ENCODE measurements around the gene RYK. TPM values are rescaled to one million over a fixed set of nuclear protein-coding genes. Genes with fewer than 3 reads are reported as not detected.
"Not testable (repeated sequence)": the region's sequence is repeated elsewhere in the genome, so short reads cannot be mapped to it uniquely, and the experiment has no call there.

The RYK gene
- polyA plus RNA-seq, 1 of the 3 experiments (the other 2 are of a cell fraction), result 25.9 TPM

GRCh38 chr3:134201201-134202130, 49.2 kb downstream of the RYK start (continued):
- TF ChIP-seq REST (IDR thresholded peaks at IDR 0.05; ENCODE audit: low read depth, low read length) (no peak), GATA2 (CRISPR knock-in tag; IDR thresholded peaks at IDR 0.05) (no peak), MEF2A (IDR thresholded peaks at IDR 0.05; ENCODE audit: borderline replicate concordance, low read depth) (no peak), JUND (IDR thresholded peaks at IDR 0.05) (peak; percentile 69; the same call in 1 of the 2 replicates), TEAD4 (IDR thresholded peaks at IDR 0.05; ENCODE audit: borderline replicate concordance, insufficient read depth) (peak; percentile 15; the same call in 1 of the 2 replicates)

- H3K27me3 ChIP-seq (ENCODE audit: insufficient read depth); H3K4me2 ChIP-seq; H2AFZ ChIP-seq (ENCODE audit: low read depth); H3K27ac ChIP-seq (ENCODE audit: low read depth in 2 of 2, low read length in 1 of 2); H3K9me3 ChIP-seq; H3K9ac ChIP-seq; H3K9me2 ChIP-seq; DNase-seq; H3K79me2 ChIP-seq (ENCODE audit: insufficient read depth); H4K20me1 ChIP-seq (ENCODE audit: insufficient read depth); POLR2A ChIA-PET; H3K4me3 ChIP-seq (ENCODE audit: low read depth in 2 of 2, low read length in 1 of 2): not testable (repeated sequence)
- 96% methylated on average over 8 of the region's 8 CpGs for WGBS (ENCODE audit: low lambda C conversion rate)
- Histone ChIP-seq H3F3A (replicated peaks; ENCODE audit: insufficient read depth) (peaks cover 37% of the 10 kb centered on the region), H3K4me1 (ENCODE audit: control insufficient read depth in 1 of 2, insufficient read depth in 2 of 2, low read depth in 1 of 2, low read length in 1 of 2) (peaks cover 0 to 13% of the 10 kb centered on the region in 2 experiments; a peak in 1 of 4 replicates), H3K36me3 (replicated peaks in 1 of 2; ENCODE audit: control insufficient read depth in 1 of 2, insufficient read depth in 2 of 2, low read length in 1 of 2) (peaks cover 24 to 41% of the 10 kb centered on the region in 2 experiments)
- CTCF ChIA-PET, result interaction anchor here (1.0 to 11.9 kb wide), 4 partner anchors 11 to 274 kb away, joined by 3 to 133 read pairs (median 5); no protein-coding TSS in a partner anchor
Observed at GRCh38 chr3:134199880-134200279, 50.8 kb downstream of the RYK start.

GRCh38 chr3:134199240-134199639, 51.4 kb downstream of the RYK start:
- Histone ChIP-seq H3K4me3 (ENCODE audit: low read depth in 2 of 2, low read length in 1 of 2) (no peak overlapping the region), H3K4me1 (ENCODE audit: control insufficient read depth in 1 of 2, insufficient read depth in 2 of 2, low read depth in 1 of 2, low read length in 1 of 2) (peaks cover 0 to 13% of the 10 kb centered on the region in 2 experiments; a peak in 1 of 4 replicates), H3K9me2 (no peaks in the 10 kb centered on the region), H3F3A (replicated peaks; ENCODE audit: insufficient read depth) (peaks cover 37% of the 10 kb centered on the region), H2AFZ (ENCODE audit: low read depth) (no peak overlapping the region), H3K9me3 (no peaks in the 10 kb centered on the region), H3K9ac (no peak overlapping the region), H3K79me2 (ENCODE audit: insufficient read depth) (no peaks in the 10 kb centered on the region; the same call in 1 of the 2 replicates), H3K4me2 (no peak overlapping the region), H4K20me1 (ENCODE audit: insufficient read depth) (no peaks in the 10 kb centered on the region), H3K27ac (ENCODE audit: low read depth in 2 of 2, low read length in 1 of 2) (no peak overlapping the region), H3K27me3 (ENCODE audit: insufficient read depth) (no peaks in the 10 kb centered on the region), H3K36me3 (replicated peaks in 1 of 2; ENCODE audit: control insufficient read depth in 1 of 2, insufficient read depth in 2 of 2, low read length in 1 of 2) (peaks cover 30 to 46% of the 10 kb centered on the region in 2 experiments)
- ChIA-PET CTCF (interaction anchor here (1.0 to 11.9 kb wide), 4 partner anchors 12 to 274 kb away, joined by 3 to 133 read pairs (median 5); no protein-coding TSS in a partner anchor), POLR2A (no interaction called here)
- no peak for DNase-seq
- WGBS (ENCODE audit: low lambda C conversion rate), result 100% methylated on average over 2 of the region's 3 CpGs
- TF ChIP-seq RXRA (IDR thresholded peaks at IDR 0.05; ENCODE audit: borderline replicate concordance, low read depth) (no peak), MXI1 (IDR thresholded peaks at IDR 0.05; ENCODE audit: low read depth, low read length) (no peak), GABPA (IDR thresholded peaks at IDR 0.05; ENCODE audit: low read depth) (no peak), ZBTB33 (IDR thresholded peaks at IDR 0.05; ENCODE audit: borderline replicate concordance, low read depth) (no peak), FOXJ3 (CRISPR knock-in tag; IDR thresholded peaks at IDR 0.05) (no peak), FOSL2 (IDR thresholded peaks at IDR 0.05; ENCODE audit: borderline replicate concordance, low read depth) (no peak), USF1 (IDR thresholded peaks at IDR 0.05; ENCODE audit: borderline replicate concordance, low read depth) (no peak), SIN3A (IDR thresholded peaks at IDR 0.05; ENCODE audit: borderline replicate concordance, low read depth, low read length) (no peak), NFIC (IDR thresholded peaks at IDR 0.05; ENCODE audit: borderline replicate concordance) (no peak), POLR2AphosphoS5 (IDR thresholded peaks at IDR 0.05; ENCODE audit: low read depth, low read length) (no peak), JUND (IDR thresholded peaks at IDR 0.05) (no peak)
